H1 (cell line): ENCODE data around the gene FBXO38. TPM values are rescaled to one million over a fixed set of nuclear protein-coding genes. Genes with fewer than 3 reads are reported as not detected.

Source experiments
- CTCF ChIA-PET: fragments of 300-600 bp; sonication (Branson Sonifier 250); formaldehyde crosslinking; loops from one replicate; lab custom pipeline; 2021; ENCODE audit not compliant: partially characterized antibody; lab: Charles Lee
- POLR2A ChIA-PET: fragments of 300-600 bp; sonication (Branson Sonifier 250); formaldehyde crosslinking; loops from one replicate; lab custom pipeline; 2021; ENCODE audit warnings: inconsistent platforms; ENCODE audit not compliant: partially characterized antibody; lab: Charles Lee
- DNase-seq, 2 experiments: peaks; one replicate each; pipeline versions ENCODE4 v3.0.0 to v3.0.0-alpha.2; 2010 to 2022; ENCODE audit warnings: low spot score in 2 of 2, low read depth in 1 of 2, mixed read lengths in 1 of 2
- FAIRE-seq: peaks from 2 replicates; lab custom pipeline; 2011; peaks lifted over from hg19 to GRCh38; lab: Jason Lieb, UNC
- H2AFZ ChIP-seq: 2 replicates; pipeline ENCODE4 v1.8.1; 2012; ENCODE audit warnings: low read length, inconsistent platforms
- H2AK5ac ChIP-seq: 2 replicates; pipeline ENCODE4 v1.6.1; 2013; ENCODE audit warnings: low read depth, low read length
- H2BK120ac ChIP-seq: replicated peaks from 2 replicates; pipeline ENCODE3; 2013; ENCODE audit warnings: low read depth, low read length, inconsistent platforms
- H2BK12ac ChIP-seq: 2 replicates; pipeline ENCODE4 v1.6.1; 2013; ENCODE audit warnings: low read depth, low read length
- H2BK15ac ChIP-seq: 2 replicates; pipeline ENCODE4 v1.6.1; 2013; ENCODE audit warnings: low read length
- H2BK20ac ChIP-seq: 2 replicates; pipeline ENCODE4 v1.6.1; 2013; ENCODE audit warnings: low read length
- H2BK5ac ChIP-seq: 2 replicates; pipeline ENCODE4 v1.6.1; 2013; ENCODE audit warnings: low read depth, low read length
- H3K14ac ChIP-seq: 2 replicates; pipeline ENCODE4 v1.6.1; 2013; ENCODE audit warnings: inconsistent platforms; ENCODE audit not compliant: insufficient read length
- H3K18ac ChIP-seq: 2 replicates; pipeline ENCODE4 v1.6.1; 2013; ENCODE audit warnings: low read length; ENCODE audit errors: extremely low read depth
- H3K23ac ChIP-seq: 2 replicates; pipeline ENCODE4 v1.6.1; 2013; ENCODE audit warnings: inconsistent platforms; ENCODE audit not compliant: insufficient read length
- H3K23me2 ChIP-seq: 2 replicates; pipeline ENCODE4 v1.6.1; 2013; ENCODE audit warnings: low read depth, low read length
- H3K27ac ChIP-seq: 2 replicates; pipeline ENCODE4 v1.6.1; 2011; ENCODE audit warnings: low read depth, low read length, inconsistent platforms
- H3K27me3 ChIP-seq, 4 experiments: replicated peaks in 1 of 4; 1 replicate in 1 of 4; 2 replicates in 3 of 4; pipeline versions ENCODE4 v1.6.1 to v1.8.1; 2011 to 2013; ENCODE audit warnings: low read length in 3 of 4, mild to moderate bottlenecking in 3 of 4, inconsistent platforms in 2 of 4, mixed read lengths in 2 of 4, moderate library complexity in 1 of 4; ENCODE audit not compliant: control insufficient read depth in 3 of 4, insufficient read depth in 3 of 4; ENCODE audit errors: extremely low read depth in 1 of 4
- H3K36me3 ChIP-seq, 4 experiments: 2 replicates each; pipeline versions ENCODE4 v1.6.1 to v1.8.1; 2011 to 2013; ENCODE audit warnings: mild to moderate bottlenecking in 4 of 4, low read length in 3 of 4, moderate library complexity in 2 of 4, control low read depth in 1 of 4, inconsistent platforms in 1 of 4; ENCODE audit not compliant: insufficient read depth in 4 of 4, control insufficient read depth in 2 of 4
- H3K4ac ChIP-seq: replicated peaks from 2 replicates; pipeline ENCODE3; 2013; ENCODE audit warnings: low read length, low read depth, mixed read lengths, inconsistent platforms; ENCODE audit not compliant: insufficient read length
- H3K4me1 ChIP-seq, 4 experiments: replicated peaks in 1 of 4; 1 replicate in 1 of 4; 2 replicates in 3 of 4; pipeline versions ENCODE4 v1.6.1 to v1.8.1; 2011 to 2013; ENCODE audit warnings: low read length in 3 of 4, inconsistent platforms in 2 of 4, mixed read lengths in 1 of 4; ENCODE audit not compliant: insufficient read depth in 4 of 4, control insufficient read depth in 3 of 4
- H3K4me2 ChIP-seq, 2 experiments: 2 replicates each; pipeline versions ENCODE4 v1.6.1 to v1.8.1; 2011 to 2013; ENCODE audit warnings: low read depth in 2 of 2, low read length in 2 of 2, control low read depth in 1 of 2, inconsistent platforms in 1 of 2, mild to moderate bottlenecking in 1 of 2; ENCODE audit not compliant: insufficient read depth in 1 of 2
- H3K4me3 ChIP-seq, 4 experiments: fragments of 200-600, 300-600 bp in 1 of 4; sonication (generic), shearing (Covaris generic), sonication (Bioruptor Twin) in 1 of 4; 2 replicates each; pipeline versions ENCODE4 v1.5.1 to v1.8.1; 2011 to 2016; ENCODE audit warnings: low read length in 4 of 4, low read depth in 3 of 4, control low read depth in 2 of 4, inconsistent platforms in 2 of 4, mild to moderate bottlenecking in 2 of 4, mixed read lengths in 1 of 4, moderate library complexity in 1 of 4; ENCODE audit not compliant: insufficient read depth in 2 of 4; ENCODE audit errors: extremely low read depth in 1 of 4
- H3K56ac ChIP-seq: replicated peaks from 2 replicates; pipeline ENCODE3; 2013; ENCODE audit warnings: low read depth, mild to moderate bottlenecking, mixed read lengths, low read length, inconsistent platforms; ENCODE audit not compliant: insufficient read length
- H3K79me1 ChIP-seq: 2 replicates; pipeline ENCODE4 v1.6.1; 2013; ENCODE audit warnings: low read depth, low read length, control low read depth
- H3K79me2 ChIP-seq, 2 experiments: 2 replicates each; pipeline versions ENCODE4 v1.6.1 to v1.8.1; 2012 to 2013; ENCODE audit warnings: low read length in 2 of 2, mild to moderate bottlenecking in 2 of 2, inconsistent platforms in 1 of 2; ENCODE audit not compliant: insufficient read depth in 2 of 2, control insufficient read depth in 1 of 2
- H3K9ac ChIP-seq, 4 experiments: replicated peaks in 1 of 4; 1 replicate in 1 of 4; 2 replicates in 3 of 4; pipeline versions ENCODE4 v1.6.1 to v1.8.1; 2011 to 2013; ENCODE audit warnings: low read depth in 3 of 4, low read length in 3 of 4, control low read depth in 2 of 4, mild to moderate bottlenecking in 2 of 4, moderate library complexity in 2 of 4, inconsistent platforms in 1 of 4; ENCODE audit errors: extremely low read depth in 1 of 4
- H3K9me3 ChIP-seq, 2 experiments: 2 replicates each; pipeline versions ENCODE4 v1.6.1 to v1.8.1; 2012 to 2013; ENCODE audit warnings: mild to moderate bottlenecking in 2 of 2, moderate library complexity in 2 of 2, control low read depth in 1 of 2, inconsistent platforms in 1 of 2, low read depth in 1 of 2, low read length in 1 of 2, mixed read lengths in 1 of 2; ENCODE audit not compliant: insufficient read depth in 2 of 2
- H4K20me1 ChIP-seq, 2 experiments: replicated peaks in 1 of 2; 2 replicates each; pipeline versions ENCODE3 to v1.8.1; 2011 to 2013; ENCODE audit warnings: inconsistent platforms in 2 of 2, low read length in 2 of 2, mild to moderate bottlenecking in 1 of 2; ENCODE audit not compliant: insufficient read depth in 2 of 2, control insufficient read depth in 1 of 2
- H4K5ac ChIP-seq: 2 replicates; pipeline ENCODE4 v1.6.1; 2013; ENCODE audit warnings: low read length, low read depth, mixed read lengths, inconsistent platforms; ENCODE audit not compliant: insufficient read length
- H4K8ac ChIP-seq: 2 replicates; pipeline ENCODE4 v1.8.0; 2013; ENCODE audit warnings: mild to moderate bottlenecking, moderate library complexity, low read length, inconsistent platforms; ENCODE audit not compliant: insufficient read depth; ENCODE audit errors: extremely low read depth
- H4K91ac ChIP-seq: replicated peaks from 2 replicates; pipeline ENCODE3; 2013; ENCODE audit warnings: low read length, mixed read lengths, inconsistent platforms; ENCODE audit not compliant: insufficient read length
- BACH1 ChIP-seq: IDR thresholded peaks from 2 replicates; pipeline ENCODE4 v1.6.1; 2012; ENCODE audit warnings: low read length, improper control_type of control experiment
- BRCA1 ChIP-seq: IDR thresholded peaks from 2 replicates; pipeline ENCODE4 v1.6.1; 2012; ENCODE audit warnings: low read depth, low read length, improper control_type of control experiment
- CBX5 ChIP-seq: fragments of 300-800, 300-1000 bp; sonication (generic); IDR thresholded peaks from 2 replicates; pipeline ENCODE4 v1.7.1; 2016; ENCODE audit warnings: antibody characterized with exemption, low read length, low read depth
- CREB1 ChIP-seq: IDR thresholded peaks from 2 replicates; pipeline ENCODE4 v1.6.1; 2012; ENCODE audit warnings: inconsistent platforms
- CTCF ChIP-seq, 3 experiments: IDR thresholded peaks; 1 replicate in 2 of 3; 2 replicates in 1 of 3; pipeline versions ENCODE4 v1.5.1 to v1.6.1; 2011; ENCODE audit warnings: low read length in 3 of 3, mild to moderate bottlenecking in 3 of 3, inconsistent platforms in 2 of 3, low read depth in 1 of 3, moderate library complexity in 1 of 3; ENCODE audit not compliant: insufficient read depth in 1 of 3; ENCODE audit errors: control extremely low read depth in 1 of 3
- HDAC2 ChIP-seq, 2 experiments: fragments of 300-600 bp in 1 of 2; sonication (generic) in 1 of 2; IDR thresholded peaks; 2 replicates each; pipeline ENCODE4 v1.6.1; 2011 to 2012; ENCODE audit warnings: low read depth in 2 of 2, low read length in 2 of 2, mild to moderate bottlenecking in 2 of 2, moderate library complexity in 2 of 2, borderline replicate concordance in 1 of 2, inconsistent platforms in 1 of 2
- KDM4A ChIP-seq: IDR thresholded peaks from one replicate; pipeline ENCODE4 v1.7.1; 2012; ENCODE audit warnings: low read depth, mild to moderate bottlenecking, moderate library complexity, low read length, inconsistent platforms; ENCODE audit not compliant: severe bottlenecking
- POU5F1 ChIP-seq: IDR thresholded peaks from 2 replicates; pipeline ENCODE4 v1.6.1; 2011; ENCODE audit warnings: low read depth, mild to moderate bottlenecking, low read length, moderate library complexity
- RBBP5 ChIP-seq: IDR thresholded peaks from 2 replicates; pipeline ENCODE4 v1.7.1; 2012; ENCODE audit warnings: low read depth, mild to moderate bottlenecking, inconsistent platforms, low read length, moderate library complexity, borderline replicate concordance
- SIRT6 ChIP-seq: IDR thresholded peaks from one replicate; pipeline ENCODE4 v1.7.1; 2012; ENCODE audit warnings: low read length, inconsistent platforms
- TAF1 ChIP-seq: IDR thresholded peaks from 2 replicates; pipeline ENCODE4 v1.6.1; 2011; ENCODE audit warnings: mild to moderate bottlenecking, low read depth, low read length
- TCF12 ChIP-seq: IDR thresholded peaks from 2 replicates; pipeline ENCODE4 v1.6.1; 2011; ENCODE audit warnings: low read depth, mild to moderate bottlenecking, low read length
- WGBS, 2 experiments: shearing (Covaris generic) in 1 of 2; methylation state at CpG; one replicate each; pipeline versions ENCODE4 v1.1.6 to v1.1.7; 2013 to 2015; ENCODE audit warnings: low lambda C conversion rate in 2 of 2, mixed read lengths in 2 of 2, inconsistent platforms in 1 of 2, low coverage in 1 of 2, missing lambda C conversion rate in 1 of 2; ENCODE audit not compliant: insufficient replicate concordance in 2 of 2, insufficient coverage in 1 of 2, insufficient read length in 1 of 2; ENCODE audit errors: extremely low coverage in 1 of 2, missing lambda C conversion rate in 1 of 2; 5-methylcytosine and 5-hydroxymethylcytosine counted together
- polyA plus RNA-seq, 7 experiments: library from polyadenylated mRNA; depleted of rRNA in 3 of 7; stranded (reverse) in 5 of 7; unstranded in 2 of 7; fragments of >200 nt in 5 of 7; fragments of 200-250 nt in 2 of 7; gene quantifications; 1 replicate in 5 of 7; 2 replicates in 1 of 7; 4 replicates in 1 of 7; pipeline versions ENCODE4 v1.2.1 to v1.2.3, GENCODE V29; 2011 to 2013; ENCODE audit warnings: missing spikeins in 2 of 7, mixed read lengths in 2 of 7
- total RNA-seq: library from RNA; stranded (reverse); fragmentation: NEBNext Ultra II Directional; extraction: Animal tissue kit (Norgen Biotek cat#: 25700); gene quantifications from 2 replicates; pipeline ENCODE4 v1.2.1, GENCODE V29; 2021

Gene FBXO38
- total and polyA plus RNA-seq, 2 of the 8 experiments (the other 6 are each of a cell fraction or from before 2014, with no cell fraction given): 9.1 to 34.3 TPM

DNA sequence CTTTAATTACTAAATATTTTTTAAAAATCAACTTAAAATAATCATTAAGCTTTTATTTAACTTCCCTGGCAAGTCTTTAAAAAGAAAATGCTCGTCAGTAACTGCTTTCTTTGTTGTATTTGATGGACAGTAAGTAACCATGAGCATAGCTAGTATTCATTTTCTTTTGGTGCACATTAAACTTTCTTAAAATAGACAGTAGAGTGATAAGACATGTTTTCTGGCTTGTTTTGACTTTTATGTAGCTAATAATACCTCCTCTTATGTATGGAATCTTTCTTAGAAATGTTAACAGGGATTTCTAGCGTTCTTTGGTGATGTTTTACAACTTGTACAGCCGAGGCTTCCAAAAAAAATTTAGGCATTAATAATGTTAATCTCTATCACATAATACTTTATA lies 22.6 kb downstream of the FBXO38 start:
- Histone ChIP-seq H2BK15ac (no peak overlapping the region), H3K23ac (no peak overlapping the region), H2AFZ (no peak overlapping the region), H2BK120ac (no peak overlapping the region), H2BK12ac (no peak overlapping the region), H4K8ac (no peak overlapping the region), H4K91ac (no peak overlapping the region), H3K4me1 (no peaks in the 10 kb centered on the region), H2AK5ac (no peak overlapping the region), H3K27ac (no peak overlapping the region), H3K56ac (no peak overlapping the region), H3K9ac (no peak overlapping the region), H3K27me3 (no peaks in the 10 kb centered on the region), H3K4ac (no peak overlapping the region), H3K79me1 (no peaks in the 10 kb centered on the region), H2BK5ac (no peak overlapping the region), H4K20me1 (no peaks in the 10 kb centered on the region), H3K79me2 (no peaks in the 10 kb centered on the region), H3K36me3 (peaks cover 2 to 86% (median 39%) of the 10 kb centered on the region in 4 experiments; a peak in 7 of 8 replicates), H3K9me3 (no peaks in the 10 kb centered on the region), H3K14ac (no peak overlapping the region), H3K23me2 (no peaks in the 10 kb centered on the region), H2BK20ac (no peak overlapping the region), H3K18ac (no peak overlapping the region), H3K4me3 (no peak overlapping the region), H4K5ac (no peak overlapping the region), H3K4me2 (no peak overlapping the region)
- FAIRE-seq (no peak), DNase-seq (no peak)
- WGBS, 2 experiments: 92% methylated on average over 3 of the region's 3 CpGs; no CpG with 5 or more reads in 1 of the 2 experiments
- POLR2A ChIA-PET: interaction anchor here (0.7 kb wide), 1 partner anchor 459 kb away, joined by 3 read pairs; no protein-coding TSS in a partner anchor
- CTCF ChIA-PET: interaction anchor here (0.9 to 1.9 kb wide), 5 partner anchors 8 to 38 kb away, joined by 3 to 9 read pairs (median 5); no protein-coding TSS in a partner anchor
- TF ChIP-seq BRCA1: no peak
- TF ChIP-seq BACH1: no peak
- TF ChIP-seq KDM4A: no peak
- no peak for TF ChIP-seq SIRT6
- no peak for TF ChIP-seq CTCF (IDR thresholded peaks at IDR 0.05; ENCODE audit: control extremely low read depth in 1 of 3, insufficient read depth in 1 of 3, low read depth in 1 of 3, low read length in 3 of 3)
- no peak for TF ChIP-seq CBX5
- no peak for TF ChIP-seq TAF1
- no peak for TF ChIP-seq TCF12
- TF ChIP-seq CREB1: no peak
- TF ChIP-seq POU5F1: no peak
- TF ChIP-seq RBBP5: no peak
- no peak for TF ChIP-seq HDAC2 (IDR thresholded peaks at IDR 0.05; ENCODE audit: borderline replicate concordance in 1 of 2, low read depth in 2 of 2, low read length in 2 of 2)
